ENCODE measurements around the gene FSTL5. TPM values are rescaled to one million over a fixed set of nuclear protein-coding genes. Genes with fewer than 3 reads are reported as not detected.

The FSTL5 gene
- total RNA-seq, 2 experiments from 2014 or later, result not detected

- H3K27ac Mint-ChIP-seq, result no peak overlapping the region
- H3K4me3 Mint-ChIP-seq, result no peak overlapping the region
- ATAC-seq, result no peak
- H3K36me3 Mint-ChIP-seq, result no peaks in the 10 kb centered on the region
- no peaks in the 10 kb centered on the region for H3K4me1 Mint-ChIP-seq
- no peaks in the 10 kb centered on the region for H3K27me3 Mint-ChIP-seq
- no peak for DNase-seq
- peaks cover 8% of the 10 kb centered on the region for H3K9me3 Mint-ChIP-seq (ENCODE audit: low read depth)
- CTCF ChIA-PET, result no interaction called here
These were observed 735.4 kb downstream of the FSTL5 start for GRCh38 chr4:161428180-161428965.

GRCh38 chr4:161419822-161420221 lies 744.0 kb downstream of the FSTL5 start:
- H3K27me3 Mint-ChIP-seq, result no peaks in the 10 kb centered on the region
- ATAC-seq (no peak), DNase-seq (no peak)
- no peak overlapping the region for H3K4me3 Mint-ChIP-seq
- no peaks in the 10 kb centered on the region for H3K36me3 Mint-ChIP-seq
- H3K27ac Mint-ChIP-seq, result no peak overlapping the region
- no peaks in the 10 kb centered on the region for H3K4me1 Mint-ChIP-seq
- no peaks in the 10 kb centered on the region for H3K9me3 Mint-ChIP-seq (ENCODE audit: low read depth)
- CTCF ChIA-PET, result no interaction called here

- no peaks in the 10 kb centered on the region for H3K4me1 Mint-ChIP-seq
- DNase-seq, result no peak
- H3K36me3 Mint-ChIP-seq, result no peaks in the 10 kb centered on the region
- H3K27me3 Mint-ChIP-seq, result no peaks in the 10 kb centered on the region
- no peak overlapping the region for H3K4me3 Mint-ChIP-seq
- ATAC-seq, result no peak
- CTCF ChIA-PET, result no interaction called here
- peaks cover 5% of the 10 kb centered on the region for H3K9me3 Mint-ChIP-seq (ENCODE audit: low read depth)
- H3K27ac Mint-ChIP-seq, result no peak overlapping the region
These were observed 751.9 kb downstream of the FSTL5 start for GRCh38 chr4:161411901-161412300.

- Mint-ChIP-seq H3K27me3 (no peaks in the 10 kb centered on the region), H3K27ac (no peak overlapping the region), H3K36me3 (no peaks in the 10 kb centered on the region), H3K4me1 (no peaks in the 10 kb centered on the region), H3K9me3 (ENCODE audit: low read depth) (peaks cover 9% of the 10 kb centered on the region), H3K4me3 (no peak overlapping the region)
- CTCF ChIA-PET, result no interaction called here
- DNase-seq (no peak), ATAC-seq (no peak)
These were observed 759.3 kb downstream of the FSTL5 start for GRCh38 chr4:161404346-161405110.

GRCh38 chr4:161403781-161404180 lies 760.0 kb downstream of the FSTL5 start:
- no peak for DNase-seq
- H3K27me3 Mint-ChIP-seq, result no peaks in the 10 kb centered on the region
- CTCF ChIA-PET, result no interaction called here
- no peak overlapping the region for H3K27ac Mint-ChIP-seq
- H3K36me3 Mint-ChIP-seq, result no peaks in the 10 kb centered on the region
- no peak for ATAC-seq
- H3K9me3 Mint-ChIP-seq (ENCODE audit: low read depth), result peaks cover 9% of the 10 kb centered on the region
- H3K4me3 Mint-ChIP-seq, result no peak overlapping the region
- no peaks in the 10 kb centered on the region for H3K4me1 Mint-ChIP-seq

- no peak overlapping the region for H3K4me3 Mint-ChIP-seq
These were observed 770.2 kb downstream of the FSTL5 start for GRCh38 chr4:161393602-161394001.

GRCh38 chr4:161382655-161383054 lies 781.1 kb downstream of the FSTL5 start:
- H3K27ac Mint-ChIP-seq, result no peak overlapping the region
- peaks cover 6% of the 10 kb centered on the region for H3K9me3 Mint-ChIP-seq (ENCODE audit: low read depth)
- CTCF ChIA-PET, result no interaction called here
- DNase-seq (no peak), ATAC-seq (no peak)
- no peaks in the 10 kb centered on the region for H3K4me1 Mint-ChIP-seq
- H3K27me3 Mint-ChIP-seq, result no peaks in the 10 kb centered on the region
- no peak overlapping the region for H3K4me3 Mint-ChIP-seq
- H3K36me3 Mint-ChIP-seq, result no peaks in the 10 kb centered on the region

More at GRCh38 chr4:161393602-161394001, 770.2 kb downstream of the FSTL5 start:
- CTCF ChIA-PET, result no interaction called here
- Mint-ChIP-seq H3K27ac (no peak overlapping the region), H3K27me3 (no peaks in the 10 kb centered on the region), H3K4me1 (no peaks in the 10 kb centered on the region), H3K36me3 (no peaks in the 10 kb centered on the region), H3K9me3 (ENCODE audit: low read depth) (peaks cover 3% of the 10 kb centered on the region)
- DNase-seq (no peak), ATAC-seq (no peak)

GRCh38 chr4:161376275-161376674 lies 787.5 kb downstream of the FSTL5 start:
- Mint-ChIP-seq H3K4me3 (no peak overlapping the region), H3K4me1 (no peaks in the 10 kb centered on the region), H3K9me3 (ENCODE audit: low read depth) (peaks cover 4% of the 10 kb centered on the region)

GRCh38 chr4:161364681-161365080 lies 799.1 kb downstream of the FSTL5 start:
- no peak for DNase-seq
- H3K27ac Mint-ChIP-seq, result no peak overlapping the region
- no peak overlapping the region for H3K4me3 Mint-ChIP-seq
- H3K27me3 Mint-ChIP-seq, result no peaks in the 10 kb centered on the region
- CTCF ChIA-PET, result no interaction called here
- no peaks in the 10 kb centered on the region for H3K4me1 Mint-ChIP-seq
- H3K9me3 Mint-ChIP-seq (ENCODE audit: low read depth), result peaks cover 6% of the 10 kb centered on the region
- no peaks in the 10 kb centered on the region for H3K36me3 Mint-ChIP-seq
- ATAC-seq, result no peak

More at GRCh38 chr4:161376275-161376674, 787.5 kb downstream of the FSTL5 start:
- DNase-seq (no peak), ATAC-seq (no peak)
- Mint-ChIP-seq H3K27me3 (no peaks in the 10 kb centered on the region), H3K27ac (no peak overlapping the region), H3K36me3 (no peaks in the 10 kb centered on the region)
- CTCF ChIA-PET, result no interaction called here

- Mint-ChIP-seq H3K27ac (no peak overlapping the region), H3K27me3 (no peaks in the 10 kb centered on the region), H3K4me1 (no peaks in the 10 kb centered on the region), H3K9me3 (ENCODE audit: low read depth) (peaks cover 3% of the 10 kb centered on the region), H3K36me3 (no peaks in the 10 kb centered on the region), H3K4me3 (no peak overlapping the region)
- no peak for ATAC-seq
- CTCF ChIA-PET, result no interaction called here
- DNase-seq, result no peak
These were observed 802.8 kb downstream of the FSTL5 start for GRCh38 chr4:161360982-161361381.

- no peaks in the 10 kb centered on the region for H3K36me3 Mint-ChIP-seq
- no peak for DNase-seq
- no peak for ATAC-seq
- peaks cover 3% of the 10 kb centered on the region for H3K9me3 Mint-ChIP-seq (ENCODE audit: low read depth)
- no peak overlapping the region for H3K4me3 Mint-ChIP-seq
- CTCF ChIA-PET, result no interaction called here
- H3K27me3 Mint-ChIP-seq, result no peaks in the 10 kb centered on the region
- no peak overlapping the region for H3K27ac Mint-ChIP-seq
- no peaks in the 10 kb centered on the region for H3K4me1 Mint-ChIP-seq
These were observed 804.3 kb downstream of the FSTL5 start for GRCh38 chr4:161359491-161359890.

GRCh38 chr4:161356351-161356750 lies 807.4 kb downstream of the FSTL5 start:
- no peaks in the 10 kb centered on the region for H3K36me3 Mint-ChIP-seq

GRCh38 chr4:161350946-161351345 lies 812.9 kb downstream of the FSTL5 start:
- Mint-ChIP-seq H3K9me3 (ENCODE audit: low read depth) (peaks cover 2% of the 10 kb centered on the region), H3K27ac (no peak overlapping the region), H3K27me3 (no peaks in the 10 kb centered on the region), H3K4me1 (no peaks in the 10 kb centered on the region), H3K4me3 (no peak overlapping the region), H3K36me3 (no peaks in the 10 kb centered on the region)
- ATAC-seq, result no peak
- CTCF ChIA-PET, result interaction anchor here (1.0 kb wide), 1 partner anchor 20 kb away, joined by 3 read pairs; no protein-coding TSS in a partner anchor
- DNase-seq, result no peak

More at GRCh38 chr4:161356351-161356750, 807.4 kb downstream of the FSTL5 start:
- DNase-seq (no peak), ATAC-seq (no peak)
- Mint-ChIP-seq H3K4me3 (no peak overlapping the region), H3K4me1 (no peaks in the 10 kb centered on the region), H3K27me3 (no peaks in the 10 kb centered on the region), H3K9me3 (ENCODE audit: low read depth) (peaks cover 3% of the 10 kb centered on the region), H3K27ac (no peak overlapping the region)
- CTCF ChIA-PET, result no interaction called here

GRCh38 chr4:161345741-161346140 lies 818.1 kb downstream of the FSTL5 start:
- Mint-ChIP-seq H3K4me3 (no peak overlapping the region), H3K9me3 (ENCODE audit: low read depth) (peaks cover 6% of the 10 kb centered on the region)
- no peak for ATAC-seq

More at GRCh38 chr4:161345741-161346140, 818.1 kb downstream of the FSTL5 start:
- Mint-ChIP-seq H3K27me3 (no peaks in the 10 kb centered on the region), H3K27ac (no peak overlapping the region), H3K4me1 (no peaks in the 10 kb centered on the region), H3K36me3 (no peaks in the 10 kb centered on the region)
- CTCF ChIA-PET, result no interaction called here
- no peak for DNase-seq

Data from activated CD8-positive, alpha-beta memory T cell treated with anti-CD3 and anti-CD28 coated beads, Interleukin-2, amount 10 ng/mL, durations not matched to agents 7 days and 5 days (primary cell).